ENCODE data around the gene POU2F1. TPM values are rescaled to one million over a fixed set of nuclear protein-coding genes. Genes with fewer than 3 reads are reported as not detected.
A peak's percentile ranks its signal among the peaks of the same experiment; 100 is the strongest.

The POU2F1 gene
- total RNA-seq, 1 experiment from 2014 or later: 25.0 TPM

DNA sequence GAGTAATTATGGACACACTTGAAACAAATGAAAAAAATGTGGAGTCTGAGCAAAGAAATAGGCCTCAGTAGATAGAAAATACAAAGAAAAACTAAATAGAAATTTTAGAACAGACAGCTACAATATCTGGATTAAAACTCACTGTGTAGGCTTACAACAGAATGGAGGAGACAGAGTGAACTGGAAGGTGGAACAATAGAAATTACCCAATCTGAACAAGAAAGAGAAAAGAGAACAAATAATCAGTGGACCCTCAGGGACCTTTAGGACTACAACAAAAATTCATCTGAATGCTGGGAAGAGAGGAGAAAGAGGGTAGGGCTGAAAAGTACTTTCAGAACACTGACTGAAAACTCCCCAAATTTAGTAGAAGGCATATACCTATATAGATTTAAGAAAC is 90.0 kb downstream of the POU2F1 start:
- Histone ChIP-seq H3K9me3 (ENCODE audit: low read depth, low read length, poor library complexity, severe bottlenecking) (no peaks in the 10 kb centered on the region), H3K4me3 (ENCODE audit: low read depth, low read length, poor library complexity, severe bottlenecking) (no peak overlapping the region), H3K36me3 (ENCODE audit: insufficient read depth, low read length, poor library complexity, severe bottlenecking) (no peaks in the 10 kb centered on the region), H3K4me1 (ENCODE audit: insufficient read depth, low read length, poor library complexity, severe bottlenecking) (peaks cover 10% of the 10 kb centered on the region), H3K27ac (ENCODE audit: low read depth, low read length, poor library complexity, severe bottlenecking) (no peak overlapping the region), H3K27me3 (replicated peaks; ENCODE audit: insufficient read depth, low read depth, low read length, poor library complexity) (no peaks in the 10 kb centered on the region)
- DNase-seq (ENCODE audit: low spot score): no peak
- ChIA-PET POLR2A (ENCODE audit: low non-redundant PET) (no interaction called here), CTCF (no interaction called here)
- no peak for TF ChIP-seq EZH2 (IDR thresholded peaks at IDR 0.05; ENCODE audit: borderline replicate concordance, low read depth, low read length, poor library complexity, severe bottlenecking)
- TF ChIP-seq, protein P1, sequence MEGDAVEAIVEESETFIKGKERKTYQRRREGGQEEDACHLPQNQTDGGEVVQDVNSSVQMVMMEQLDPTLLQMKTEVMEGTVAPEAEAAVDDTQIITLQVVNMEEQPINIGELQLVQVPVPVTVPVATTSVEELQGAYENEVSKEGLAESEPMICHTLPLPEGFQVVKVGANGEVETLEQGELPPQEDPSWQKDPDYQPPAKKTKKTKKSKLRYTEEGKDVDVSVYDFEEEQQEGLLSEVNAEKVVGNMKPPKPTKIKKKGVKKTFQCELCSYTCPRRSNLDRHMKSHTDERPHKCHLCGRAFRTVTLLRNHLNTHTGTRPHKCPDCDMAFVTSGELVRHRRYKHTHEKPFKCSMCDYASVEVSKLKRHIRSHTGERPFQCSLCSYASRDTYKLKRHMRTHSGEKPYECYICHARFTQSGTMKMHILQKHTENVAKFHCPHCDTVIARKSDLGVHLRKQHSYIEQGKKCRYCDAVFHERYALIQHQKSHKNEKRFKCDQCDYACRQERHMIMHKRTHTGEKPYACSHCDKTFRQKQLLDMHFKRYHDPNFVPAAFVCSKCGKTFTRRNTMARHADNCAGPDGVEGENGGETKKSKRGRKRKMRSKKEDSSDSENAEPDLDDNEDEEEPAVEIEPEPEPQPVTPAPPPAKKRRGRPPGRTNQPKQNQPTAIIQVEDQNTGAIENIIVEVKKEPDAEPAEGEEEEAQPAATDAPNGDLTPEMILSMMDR (conservative IDR thresholded peaks at IDR 0.05; ENCODE audit: low read depth, low read length): no peak
- intact Hi-C loops (cut with micrococcal nuclease; ENCODE audit: unreplicated experiment): no loop called here
- BruUV-seq (replicated peaks): no TSS peak

DNA sequence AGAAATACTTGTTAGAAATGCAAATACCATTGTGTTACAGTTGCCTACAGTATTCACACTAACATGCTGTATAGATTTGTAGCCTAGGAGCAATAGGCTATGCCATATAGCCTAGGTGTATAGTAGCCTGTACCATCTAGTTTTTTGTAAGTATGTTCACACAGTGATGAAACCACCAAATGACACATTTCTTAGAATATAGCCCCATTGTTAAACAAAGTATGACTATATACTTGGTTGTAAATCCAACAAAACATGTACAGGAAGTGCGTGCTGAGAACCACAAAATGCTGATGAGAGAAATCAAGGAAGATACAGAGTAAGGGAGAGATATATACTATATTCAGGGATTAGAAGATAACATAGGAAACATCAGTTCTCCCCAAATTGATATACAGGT is 92.2 kb downstream of the POU2F1 start:
- peak; percentile 42 for DNase-seq (ENCODE audit: low spot score)
- POLR2A ChIA-PET (ENCODE audit: low non-redundant PET): no interaction called here
- Histone ChIP-seq H3K27ac (ENCODE audit: low read depth, low read length, poor library complexity, severe bottlenecking) (no peak overlapping the region), H3K4me1 (ENCODE audit: insufficient read depth, low read length, poor library complexity, severe bottlenecking) (peaks cover 10% of the 10 kb centered on the region), H3K9me3 (ENCODE audit: low read depth, low read length, poor library complexity, severe bottlenecking) (peaks cover 14% of the 10 kb centered on the region), H3K27me3 (replicated peaks; ENCODE audit: insufficient read depth, low read depth, low read length, poor library complexity) (no peaks in the 10 kb centered on the region), H3K4me3 (ENCODE audit: low read depth, low read length, poor library complexity, severe bottlenecking) (no peak overlapping the region), H3K36me3 (ENCODE audit: insufficient read depth, low read length, poor library complexity, severe bottlenecking) (no peaks in the 10 kb centered on the region)
- intact Hi-C loops (cut with micrococcal nuclease; ENCODE audit: unreplicated experiment): no loop called here
- TF ChIP-seq, protein P1 (conservative IDR thresholded peaks at IDR 0.05; ENCODE audit: low read depth, low read length): no peak
- TF ChIP-seq EZH2 (IDR thresholded peaks at IDR 0.05; ENCODE audit: borderline replicate concordance, low read depth, low read length, poor library complexity, severe bottlenecking): no peak
- no TSS peak for BruUV-seq (replicated peaks)
- CTCF ChIA-PET: no interaction called here

DNA sequence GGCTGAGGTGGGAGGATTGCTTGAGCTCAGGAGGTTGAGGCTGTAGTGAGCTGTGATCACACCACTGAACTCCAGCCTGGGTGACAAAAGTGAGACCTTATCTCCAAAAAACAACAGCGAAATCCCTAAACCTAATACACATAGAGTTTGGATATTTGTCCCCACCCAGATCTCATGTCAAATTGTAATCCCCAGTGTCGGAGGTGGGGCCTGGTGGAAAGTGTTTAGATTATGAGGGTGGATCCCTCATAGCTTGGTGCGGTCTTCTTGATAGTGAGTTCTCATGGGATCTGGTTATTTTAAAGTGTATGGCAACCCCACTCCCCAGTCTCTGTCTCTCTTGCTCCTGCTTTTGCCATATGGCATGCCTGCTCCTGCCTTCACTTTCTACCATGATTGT is 94.0 kb downstream of the POU2F1 start:
- H3K4me3 ChIP-seq (ENCODE audit: low read depth, low read length, poor library complexity, severe bottlenecking): no peak overlapping the region
- no peaks in the 10 kb centered on the region for H3K27me3 ChIP-seq (replicated peaks; ENCODE audit: insufficient read depth, low read depth, low read length, poor library complexity)
- peaks cover 10% of the 10 kb centered on the region for H3K4me1 ChIP-seq (ENCODE audit: insufficient read depth, low read length, poor library complexity, severe bottlenecking)
- H3K27ac ChIP-seq (ENCODE audit: low read depth, low read length, poor library complexity, severe bottlenecking): no peak overlapping the region
- peaks cover 14% of the 10 kb centered on the region for H3K9me3 ChIP-seq (ENCODE audit: low read depth, low read length, poor library complexity, severe bottlenecking)
- DNase-seq (ENCODE audit: low spot score): no peak
- no peak for TF ChIP-seq EZH2 (IDR thresholded peaks at IDR 0.05; ENCODE audit: borderline replicate concordance, low read depth, low read length, poor library complexity, severe bottlenecking)
- TF ChIP-seq, protein P1 (conservative IDR thresholded peaks at IDR 0.05; ENCODE audit: low read depth, low read length): no peak
- no TSS peak for BruUV-seq (replicated peaks)
- no peaks in the 10 kb centered on the region for H3K36me3 ChIP-seq (ENCODE audit: insufficient read depth, low read length, poor library complexity, severe bottlenecking)
- ChIA-PET POLR2A (ENCODE audit: low non-redundant PET) (no interaction called here), CTCF (no interaction called here)
- intact Hi-C loops (cut with micrococcal nuclease; ENCODE audit: unreplicated experiment): no loop called here
